ENCODE measurements around the gene GRIN3A.
"Not testable (repeated sequence)": the region's sequence is repeated elsewhere in the genome, so short reads cannot be mapped to it uniquely, and the experiment has no call there.

The GRIN3A gene

GRCh38 chr9:101632611-101633010 is 105.8 kb downstream of the GRIN3A start:
- DNase-seq (ENCODE audit: low read depth in 2 of 2) = no peak

GRCh38 chr9:101631892-101632291 is 106.6 kb downstream of the GRIN3A start:
- DNase-seq (ENCODE audit: low read depth in 2 of 2) = no peak

- no peak for DNase-seq (ENCODE audit: low read depth in 2 of 2)
Observed at GRCh38 chr9:101629636-101630035, 108.8 kb downstream of the GRIN3A start.

GRCh38 chr9:101628173-101628572 is 110.3 kb downstream of the GRIN3A start:
- peak in 1 of 2 experiments; percentile 34 for DNase-seq (ENCODE audit: low read depth in 2 of 2)

GRCh38 chr9:101626295-101626694 is 112.2 kb downstream of the GRIN3A start:
- DNase-seq (ENCODE audit: low read depth in 2 of 2) = no peak

GRCh38 chr9:101625876-101626275 is 112.6 kb downstream of the GRIN3A start:
- peak; percentile 26 to 32 for DNase-seq (ENCODE audit: low read depth in 2 of 2)

- no peak for DNase-seq (ENCODE audit: low read depth in 2 of 2)
Observed at GRCh38 chr9:101620452-101620851, 118.0 kb downstream of the GRIN3A start.

GRCh38 chr9:101618698-101619097 is 119.7 kb downstream of the GRIN3A start:
- no peak for DNase-seq (ENCODE audit: low read depth in 2 of 2)

- DNase-seq (ENCODE audit: low read depth in 2 of 2) = no peak
Observed at GRCh38 chr9:101605547-101605946, 132.9 kb downstream of the GRIN3A start.

- DNase-seq (ENCODE audit: low read depth in 2 of 2) = no peak
Observed at GRCh38 chr9:101604296-101604695, 134.2 kb downstream of the GRIN3A start.

GRCh38 chr9:101601904-101602765 is 136.3 kb downstream of the GRIN3A start:
- no peak for DNase-seq (ENCODE audit: low read depth in 2 of 2)

- DNase-seq (ENCODE audit: low read depth in 2 of 2) = no peak
Observed at GRCh38 chr9:101594796-101595195, 143.7 kb downstream of the GRIN3A start, which contains the start of gene PPP3R2. PPP3R2 (minus strand) TSS chr9:101594969; CDS start chr9:101594921, 48 bp downstream.

GRCh38 chr9:101593345-101593744 is 145.1 kb downstream of the GRIN3A start:
- DNase-seq (ENCODE audit: low read depth in 2 of 2) = no peak

- no peak for DNase-seq (ENCODE audit: low read depth in 2 of 2)
Observed at GRCh38 chr9:101592788-101593187, 145.7 kb downstream of the GRIN3A start.

GRCh38 chr9:101591787-101592446 is 146.5 kb downstream of the GRIN3A start:
- DNase-seq (ENCODE audit: low read depth in 2 of 2) = no peak

GRCh38 chr9:101590901-101591300 is 147.5 kb downstream of the GRIN3A start:
- no peak for DNase-seq (ENCODE audit: low read depth in 2 of 2)

GRCh38 chr9:101590074-101590473 is 148.4 kb downstream of the GRIN3A start:
- not testable (repeated sequence) for DNase-seq (ENCODE audit: low read depth in 2 of 2)

- DNase-seq (ENCODE audit: low read depth in 2 of 2) = no peak
Observed at GRCh38 chr9:101587332-101588043, 151.0 kb downstream of the GRIN3A start.

- DNase-seq (ENCODE audit: low read depth in 2 of 2) = no peak
Observed at GRCh38 chr9:101586651-101587050, 151.8 kb downstream of the GRIN3A start.

- no peak for DNase-seq (ENCODE audit: low read depth in 2 of 2)
Observed at GRCh38 chr9:101585740-101586139, 152.7 kb downstream of the GRIN3A start.

- peak; percentile 86 for DNase-seq (ENCODE audit: low read depth in 2 of 2)
Observed at GRCh38 chr9:101582553-101582952, 155.9 kb downstream of the GRIN3A start.

Data from fibroblast of skin of left quadriceps (primary cell).